GM12801 (cell line): Measurements from ENCODE around the gene PPM1B.

Source experiments
- CTCF ChIP-seq: IDR thresholded peaks from one replicate; pipeline ENCODE4 v1.5.1; 2011; ENCODE audit warnings: control low read depth; ENCODE audit not compliant: insufficient read length; ENCODE audit errors: extremely low read depth

The PPM1B gene

GRCh38 chr2:44142306-44142705 lies 26.4 kb upstream of the PPM1B start:
- no peak for TF ChIP-seq CTCF

- no peak for TF ChIP-seq CTCF
Measured at GRCh38 chr2:44143701-44144100, 25.0 kb upstream of the PPM1B start.

GRCh38 chr2:44148999-44149398 lies 19.7 kb upstream of the PPM1B start:
- no peak for TF ChIP-seq CTCF

- no peak for TF ChIP-seq CTCF
Measured at GRCh38 chr2:44150473-44150872, 18.2 kb upstream of the PPM1B start.

GRCh38 chr2:44152865-44153669 lies 15.6 kb upstream of the PPM1B start:
- no peak for TF ChIP-seq CTCF

GRCh38 chr2:44155666-44156446 lies 12.8 kb upstream of the PPM1B start:
- TF ChIP-seq CTCF: no peak

GRCh38 chr2:44163777-44164176 lies 4.9 kb upstream of the PPM1B start:
- TF ChIP-seq CTCF: no peak
